Measurements from ENCODE around the gene EFNB2.

Gene EFNB2

GRCh38 chr13:106535552-106536243 is at the start of gene EFNB2:
Gene EFNB2 (minus strand): TSS chr13:106535662. CDS start chr13:106534964, 698 bp downstream.
- DNase-seq = peak; percentile 92

GRCh38 chr13:106581225-106581624 is 45.8 kb upstream of the EFNB2 start:
- DNase-seq = no peak

GRCh38 chr13:106575896-106576295 is 40.4 kb upstream of the EFNB2 start:
- DNase-seq = no peak

- DNase-seq = no peak
Measured at GRCh38 chr13:106573868-106574267, 38.4 kb upstream of the EFNB2 start.

DNA sequence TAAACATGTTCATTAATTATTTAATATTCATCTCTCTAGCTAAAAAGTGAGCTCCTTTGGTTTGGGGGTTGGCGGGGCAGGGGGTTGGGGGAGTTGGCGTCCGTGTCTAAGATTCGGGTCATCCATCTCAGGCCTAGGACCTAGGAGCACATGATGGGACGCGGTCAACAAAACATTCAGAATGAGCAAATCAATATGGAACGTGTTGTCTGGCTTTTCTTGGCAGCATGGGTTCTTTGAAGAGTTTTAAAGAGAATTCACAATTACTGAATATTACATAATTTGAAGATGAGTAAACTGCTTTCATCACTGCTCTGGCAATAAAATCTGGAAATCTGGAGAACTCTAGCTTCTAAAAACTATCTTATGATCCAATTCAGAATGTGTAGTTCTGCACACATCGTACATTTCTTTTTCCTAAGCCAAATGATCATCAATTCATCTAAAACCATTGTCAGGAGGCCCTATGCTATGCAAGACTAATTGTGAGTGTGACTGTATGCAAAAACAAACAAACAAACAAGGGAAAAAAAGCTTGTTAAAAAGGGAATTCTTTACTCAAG is 37.9 kb upstream of the EFNB2 start:
- no peak for DNase-seq

DNA sequence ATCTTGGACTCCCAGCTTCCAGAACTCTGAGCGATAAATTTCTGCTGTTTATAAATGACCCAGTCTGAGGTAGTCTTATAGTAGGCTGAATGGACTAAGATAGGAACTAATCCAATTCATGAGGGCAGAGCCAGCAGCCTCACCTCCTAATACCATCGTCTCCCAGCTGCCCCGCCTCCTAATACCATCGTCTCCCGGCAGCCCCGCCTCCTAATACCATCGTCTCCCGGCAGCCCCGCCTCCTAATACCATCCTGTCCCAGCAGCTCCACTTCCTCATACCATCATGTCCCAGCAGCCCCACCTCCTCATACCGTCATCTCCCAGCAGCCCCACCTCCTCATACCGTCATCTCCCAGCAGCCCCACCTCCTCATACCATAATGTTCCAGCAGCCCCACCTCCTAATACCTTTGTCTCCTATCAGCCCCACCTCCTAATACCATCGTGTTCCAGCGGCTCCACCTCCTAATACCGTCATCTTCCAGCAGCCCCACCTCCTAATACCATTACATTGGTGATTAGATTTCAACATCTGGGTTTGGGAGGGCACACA is 34.9 kb upstream of the EFNB2 start:
- DNase-seq = peak; percentile 67

DNA sequence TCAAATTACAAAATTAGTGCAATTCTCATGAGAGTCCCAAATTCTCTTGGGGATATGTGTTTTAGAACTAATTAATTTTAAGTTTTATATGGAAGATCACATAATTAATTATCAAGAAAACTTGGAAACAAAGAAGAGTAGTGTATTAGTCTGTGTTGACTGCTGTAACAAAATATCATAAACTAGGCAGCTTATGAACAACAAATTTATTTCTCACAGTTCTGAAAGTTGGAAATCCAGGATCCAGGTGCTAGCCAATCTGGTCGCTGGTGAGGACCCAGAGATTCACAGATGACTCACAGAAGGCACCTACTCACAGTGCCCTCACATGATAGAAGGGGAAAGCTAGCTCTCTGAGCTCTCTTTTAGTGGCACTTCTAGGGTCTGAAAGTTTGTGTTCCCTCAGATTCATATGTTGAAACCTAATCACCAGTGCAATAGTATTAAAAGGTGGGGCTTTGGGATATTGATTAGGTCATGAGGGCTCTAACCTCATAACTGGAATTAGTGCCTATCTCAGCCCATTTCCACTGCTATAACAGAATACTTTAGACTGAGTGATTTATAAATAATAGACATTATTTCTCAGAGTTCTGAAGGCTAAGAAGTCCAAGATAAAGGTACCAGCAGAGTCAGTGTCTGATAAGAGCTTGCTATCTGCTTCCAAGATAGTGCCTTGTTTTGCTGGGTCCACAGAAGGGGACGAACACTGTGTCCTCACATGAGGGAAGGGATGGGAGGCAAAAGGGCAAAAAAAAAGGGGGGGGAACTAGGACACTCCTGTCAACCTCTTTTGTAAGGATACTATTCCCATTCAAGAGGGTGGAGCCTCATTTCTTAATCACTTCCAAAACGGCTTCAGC is 34.0 kb upstream of the EFNB2 start:
- DNase-seq = no peak

DNA sequence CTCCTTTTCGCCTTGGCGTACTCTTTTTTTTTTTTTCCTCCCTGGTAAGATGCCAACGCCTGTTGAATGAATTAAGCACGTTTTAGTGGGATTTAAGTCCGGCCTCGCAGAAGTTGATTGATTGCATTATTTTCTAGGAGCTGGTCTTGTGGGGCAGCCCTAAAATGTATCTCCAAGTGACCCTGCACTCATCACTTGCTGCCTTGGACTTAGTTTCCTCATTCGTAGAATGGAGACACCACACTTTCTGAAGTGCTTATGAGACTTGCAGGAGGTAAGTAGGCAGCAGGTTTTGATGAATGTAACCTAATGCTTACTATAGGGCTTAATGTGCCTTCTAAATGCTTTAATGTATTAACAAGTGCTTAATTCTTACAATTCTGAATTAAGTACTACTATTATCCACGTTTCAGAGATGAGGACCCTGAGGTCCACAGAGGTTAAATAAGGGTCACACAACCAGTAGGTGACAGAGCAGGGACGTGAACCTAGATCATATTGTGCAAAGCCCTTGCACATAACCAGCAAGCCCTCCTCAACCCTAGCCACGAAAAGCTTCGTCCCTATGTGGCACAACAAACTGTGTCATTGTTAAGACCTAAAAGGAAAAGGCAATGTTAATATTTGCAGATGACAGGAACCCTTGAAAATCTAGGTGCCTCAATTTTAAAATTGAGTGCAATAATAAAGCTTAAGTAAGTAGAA is 33.0 kb upstream of the EFNB2 start:
- DNase-seq = no peak

- peak; percentile 98 for DNase-seq
Measured at GRCh38 chr13:106567474-106568298, 32.2 kb upstream of the EFNB2 start, which contains the start of gene ARGLU1. Gene ARGLU1 (minus strand): TSS chr13:106568137. CDS start chr13:106567919, 218 bp downstream.

DNA sequence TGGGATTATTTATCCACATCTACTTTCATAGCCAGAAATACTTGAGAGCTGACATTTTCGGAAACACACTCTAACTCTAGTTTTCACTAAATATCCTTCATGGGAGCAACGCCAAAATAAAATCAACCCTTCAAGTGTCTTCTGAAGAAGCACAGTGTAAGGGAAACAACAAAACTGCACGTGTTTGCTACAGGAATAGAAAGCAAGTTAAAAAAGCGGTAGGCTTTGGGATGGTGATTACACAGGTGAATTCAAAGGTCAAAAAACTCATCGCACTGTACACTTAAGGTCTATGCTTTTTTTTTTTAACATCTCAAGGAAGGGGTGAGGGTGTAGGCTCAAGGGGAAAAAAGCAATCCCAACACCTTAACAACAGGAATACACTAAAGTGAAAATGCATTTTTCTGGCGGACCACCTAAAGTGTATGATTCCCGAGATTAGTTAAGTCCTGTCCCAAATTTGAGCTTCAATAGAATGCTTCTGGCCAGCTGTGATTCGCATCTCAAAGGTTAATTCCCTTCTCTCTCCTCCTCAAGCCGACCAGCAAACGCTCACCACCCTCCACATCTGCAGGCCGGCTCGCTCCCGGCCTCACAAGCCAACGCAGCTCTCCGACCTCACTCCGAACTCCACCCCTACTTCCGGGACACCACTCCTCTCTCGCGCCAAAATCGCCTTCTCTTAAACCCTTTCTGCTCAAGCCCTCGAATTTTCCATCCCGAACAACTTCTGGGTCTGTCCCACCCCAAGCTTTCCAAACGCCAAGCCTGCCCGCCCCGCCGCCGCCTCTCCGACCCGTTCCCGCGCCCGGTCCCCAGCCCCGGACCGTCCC is 31.4 kb upstream of the EFNB2 start:
- DNase-seq = peak; percentile 61

DNA sequence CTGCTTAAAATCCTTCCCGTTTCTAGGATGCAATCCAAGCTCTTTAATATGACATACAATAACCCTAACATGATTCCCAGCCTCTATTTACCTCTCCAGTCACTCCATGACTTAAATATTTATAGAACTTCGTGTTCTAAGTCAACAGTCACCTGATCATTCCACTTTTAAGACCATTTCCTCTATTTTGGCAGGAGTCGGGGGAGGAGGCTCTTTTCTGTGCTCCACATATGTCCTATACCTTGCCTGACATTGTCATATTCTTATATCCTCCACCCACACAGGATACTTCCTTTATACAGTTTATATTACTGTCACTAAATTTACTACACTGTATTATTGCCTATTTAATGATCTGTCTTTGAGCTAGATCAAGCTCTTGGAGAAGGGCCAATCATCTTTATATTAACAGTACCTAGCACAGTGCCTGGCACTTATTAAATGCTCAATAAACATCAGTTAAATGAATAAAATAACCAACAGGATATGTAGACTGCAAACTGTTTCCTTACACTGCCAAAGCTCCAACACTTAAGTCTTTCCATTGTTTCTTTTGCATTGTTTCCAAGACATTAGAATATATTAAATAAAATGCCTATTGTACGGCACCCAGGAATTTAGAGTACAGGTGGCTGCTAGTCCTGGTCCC is 29.8 kb upstream of the EFNB2 start:
- no peak for DNase-seq

DNA sequence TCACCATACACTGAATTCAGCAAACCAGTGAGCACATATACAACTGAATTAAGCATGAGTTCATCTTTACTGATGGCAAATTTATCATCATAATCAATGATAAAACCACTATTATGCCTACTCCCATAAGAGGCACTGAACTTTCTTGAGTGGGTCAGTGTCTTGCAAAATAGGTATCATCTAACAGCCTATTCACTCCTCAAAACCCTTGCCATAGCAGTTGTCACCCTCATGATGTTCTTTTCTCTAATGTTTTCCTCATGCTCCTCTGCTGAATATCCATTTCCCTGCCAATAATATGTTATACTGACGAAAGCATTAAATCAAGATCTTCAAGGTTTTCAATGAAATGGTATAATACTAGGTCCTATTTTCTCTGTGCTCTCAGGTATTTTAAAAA is 26.8 kb upstream of the EFNB2 start:
- DNase-seq = no peak

DNA sequence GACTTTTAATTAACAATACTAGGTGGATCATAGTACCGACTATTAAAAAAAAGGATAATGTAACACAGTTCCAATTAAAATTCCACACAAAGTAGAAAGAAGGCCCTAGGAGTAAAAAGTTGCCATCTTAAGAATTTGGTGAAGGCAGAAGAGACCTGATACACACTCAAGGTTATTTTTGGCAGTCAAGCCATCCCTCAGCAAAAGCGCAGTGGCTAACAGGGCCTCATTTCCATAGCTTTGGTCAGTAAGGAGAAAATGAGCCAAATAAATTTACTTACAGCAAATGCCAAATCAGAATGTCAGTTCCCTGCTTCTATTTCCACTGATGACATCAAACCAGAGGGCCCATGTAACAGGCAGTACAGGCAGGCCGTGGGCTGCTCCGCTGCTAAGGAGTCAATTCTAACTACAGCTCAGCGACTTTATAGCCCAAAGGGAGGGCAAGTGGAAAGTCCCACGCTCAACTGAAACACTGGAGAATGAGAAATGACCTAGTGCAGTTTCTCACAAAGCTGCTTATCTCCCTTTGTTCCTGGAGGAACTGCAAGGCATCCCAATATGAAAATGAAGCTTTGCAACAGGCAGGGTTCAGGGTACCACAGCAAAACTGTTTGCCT is 26.2 kb upstream of the EFNB2 start:
- peak; percentile 33 for DNase-seq

- no peak for DNase-seq
Measured at GRCh38 chr13:106560821-106561220, 25.4 kb upstream of the EFNB2 start.

GRCh38 chr13:106558527-106558926 is 23.1 kb upstream of the EFNB2 start:
- no peak for DNase-seq

- DNase-seq = no peak
Measured at GRCh38 chr13:106555631-106556328, 20.3 kb upstream of the EFNB2 start.

DNA sequence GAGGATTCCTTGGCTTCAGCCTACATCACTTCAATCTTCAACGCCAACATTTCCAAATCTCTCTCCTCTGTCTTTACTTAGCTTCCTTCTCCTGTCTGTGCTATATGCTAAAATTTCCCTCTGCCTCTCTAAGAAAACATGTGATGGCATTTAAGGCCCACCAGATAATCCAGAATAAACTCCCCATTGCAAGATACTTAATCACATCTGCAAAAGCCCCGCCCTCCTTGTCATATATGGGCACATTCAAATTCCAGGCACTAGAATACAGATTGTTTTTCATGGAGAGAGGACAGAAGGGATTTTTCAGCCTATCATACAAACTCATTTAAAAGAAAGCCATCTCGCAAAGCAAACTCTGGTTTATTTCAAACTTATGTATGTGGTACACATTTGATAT is 16.3 kb upstream of the EFNB2 start:
- no peak for DNase-seq

GRCh38 chr13:106551350-106551749 is 15.9 kb upstream of the EFNB2 start:
- DNase-seq = no peak

DNA sequence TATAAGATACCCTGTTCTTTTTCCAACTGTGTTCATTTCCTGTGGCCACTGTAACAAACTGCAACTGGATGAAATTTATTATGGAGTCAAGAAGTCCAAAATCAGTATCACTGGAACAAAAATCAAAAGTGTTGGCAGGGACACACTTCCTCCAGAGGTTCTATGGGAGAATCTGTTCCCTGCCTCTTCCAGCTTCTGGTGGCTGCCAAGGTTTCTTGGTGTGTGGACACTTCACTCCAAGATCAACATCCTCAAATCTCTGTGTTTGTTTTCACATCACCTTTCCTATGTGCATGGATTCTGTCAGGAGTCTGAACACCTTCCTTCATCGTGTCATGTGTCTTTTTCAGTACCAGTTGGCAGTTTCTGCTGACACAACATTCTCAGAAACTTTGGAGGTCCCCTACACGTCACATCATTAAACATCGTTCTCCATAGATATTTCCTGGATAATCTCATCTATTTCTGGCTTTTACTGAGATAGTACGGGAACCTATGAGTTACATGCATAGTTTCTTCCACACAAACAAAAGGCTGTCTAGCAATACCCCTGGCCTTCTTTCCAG is 15.2 kb upstream of the EFNB2 start:
- DNase-seq = no peak
